ENCODE data around the gene JMJD1C.

DNA sequence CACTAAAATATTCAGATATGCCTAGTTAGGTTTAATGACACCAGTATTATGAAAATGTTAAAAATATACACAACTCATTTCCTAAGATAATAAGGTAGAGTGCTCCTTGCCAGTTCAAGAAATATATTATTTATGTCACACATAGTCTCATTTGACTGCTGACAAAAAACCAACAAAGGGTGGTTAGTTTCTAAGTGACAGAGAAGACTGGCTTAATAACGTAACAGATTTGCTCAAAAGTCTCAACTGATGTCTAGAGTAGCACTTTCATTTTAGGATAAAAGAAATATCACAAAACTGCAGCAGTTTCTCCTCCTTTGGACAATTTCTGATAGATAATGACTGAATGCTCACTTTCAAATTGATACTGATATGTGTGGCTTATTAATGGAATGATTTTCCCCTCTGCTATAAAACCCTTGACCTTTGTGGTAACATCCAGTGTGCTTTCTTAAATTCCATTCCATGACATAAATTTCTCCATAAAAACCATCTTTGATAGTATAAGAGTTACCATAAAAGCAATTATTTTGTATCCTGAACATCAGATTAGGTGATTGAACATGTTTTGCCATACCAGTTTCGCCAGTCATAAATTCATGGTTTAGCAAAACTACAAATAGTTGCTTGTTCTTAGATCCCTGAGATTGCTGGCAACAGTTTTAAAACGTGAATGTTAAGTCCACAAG, 238.4 kb downstream of the JMJD1C start:
- TF ChIP-seq ZFP36 (IDR thresholded peaks at IDR 0.05; ENCODE audit: borderline replicate concordance, partially characterized antibody) (no peak), ESRRA (IDR thresholded peaks at IDR 0.05; ENCODE audit: borderline replicate concordance, low read length) (no peak), KDM5A (IDR thresholded peaks at IDR 0.05) (no peak), KDM1A (IDR thresholded peaks at IDR 0.05; ENCODE audit: low read depth) (no peak), SREBF2 (IDR thresholded peaks at IDR 0.05) (no peak), EP300 (IDR thresholded peaks at IDR 0.05) (no peak), MAZ (IDR thresholded peaks at IDR 0.05; ENCODE audit: borderline replicate concordance, low read depth, low read length) (no peak), FOSL2 (IDR thresholded peaks at IDR 0.05) (no peak), FOSL2 (CRISPR knock-in tag; IDR thresholded peaks at IDR 0.05) (no peak)
- TF ChIP-seq, protein P1, sequence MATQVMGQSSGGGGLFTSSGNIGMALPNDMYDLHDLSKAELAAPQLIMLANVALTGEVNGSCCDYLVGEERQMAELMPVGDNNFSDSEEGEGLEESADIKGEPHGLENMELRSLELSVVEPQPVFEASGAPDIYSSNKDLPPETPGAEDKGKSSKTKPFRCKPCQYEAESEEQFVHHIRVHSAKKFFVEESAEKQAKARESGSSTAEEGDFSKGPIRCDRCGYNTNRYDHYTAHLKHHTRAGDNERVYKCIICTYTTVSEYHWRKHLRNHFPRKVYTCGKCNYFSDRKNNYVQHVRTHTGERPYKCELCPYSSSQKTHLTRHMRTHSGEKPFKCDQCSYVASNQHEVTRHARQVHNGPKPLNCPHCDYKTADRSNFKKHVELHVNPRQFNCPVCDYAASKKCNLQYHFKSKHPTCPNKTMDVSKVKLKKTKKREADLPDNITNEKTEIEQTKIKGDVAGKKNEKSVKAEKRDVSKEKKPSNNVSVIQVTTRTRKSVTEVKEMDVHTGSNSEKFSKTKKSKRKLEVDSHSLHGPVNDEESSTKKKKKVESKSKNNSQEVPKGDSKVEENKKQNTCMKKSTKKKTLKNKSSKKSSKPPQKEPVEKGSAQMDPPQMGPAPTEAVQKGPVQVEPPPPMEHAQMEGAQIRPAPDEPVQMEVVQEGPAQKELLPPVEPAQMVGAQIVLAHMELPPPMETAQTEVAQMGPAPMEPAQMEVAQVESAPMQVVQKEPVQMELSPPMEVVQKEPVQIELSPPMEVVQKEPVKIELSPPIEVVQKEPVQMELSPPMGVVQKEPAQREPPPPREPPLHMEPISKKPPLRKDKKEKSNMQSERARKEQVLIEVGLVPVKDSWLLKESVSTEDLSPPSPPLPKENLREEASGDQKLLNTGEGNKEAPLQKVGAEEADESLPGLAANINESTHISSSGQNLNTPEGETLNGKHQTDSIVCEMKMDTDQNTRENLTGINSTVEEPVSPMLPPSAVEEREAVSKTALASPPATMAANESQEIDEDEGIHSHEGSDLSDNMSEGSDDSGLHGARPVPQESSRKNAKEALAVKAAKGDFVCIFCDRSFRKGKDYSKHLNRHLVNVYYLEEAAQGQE (IDR thresholded peaks at IDR 0.05): no peak
- TF ChIP-seq, protein P2, sequence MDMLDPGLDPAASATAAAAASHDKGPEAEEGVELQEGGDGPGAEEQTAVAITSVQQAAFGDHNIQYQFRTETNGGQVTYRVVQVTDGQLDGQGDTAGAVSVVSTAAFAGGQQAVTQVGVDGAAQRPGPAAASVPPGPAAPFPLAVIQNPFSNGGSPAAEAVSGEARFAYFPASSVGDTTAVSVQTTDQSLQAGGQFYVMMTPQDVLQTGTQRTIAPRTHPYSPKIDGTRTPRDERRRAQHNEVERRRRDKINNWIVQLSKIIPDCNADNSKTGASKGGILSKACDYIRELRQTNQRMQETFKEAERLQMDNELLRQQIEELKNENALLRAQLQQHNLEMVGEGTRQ (IDR thresholded peaks at IDR 0.05): no peak
- TF ChIP-seq, protein P3, sequence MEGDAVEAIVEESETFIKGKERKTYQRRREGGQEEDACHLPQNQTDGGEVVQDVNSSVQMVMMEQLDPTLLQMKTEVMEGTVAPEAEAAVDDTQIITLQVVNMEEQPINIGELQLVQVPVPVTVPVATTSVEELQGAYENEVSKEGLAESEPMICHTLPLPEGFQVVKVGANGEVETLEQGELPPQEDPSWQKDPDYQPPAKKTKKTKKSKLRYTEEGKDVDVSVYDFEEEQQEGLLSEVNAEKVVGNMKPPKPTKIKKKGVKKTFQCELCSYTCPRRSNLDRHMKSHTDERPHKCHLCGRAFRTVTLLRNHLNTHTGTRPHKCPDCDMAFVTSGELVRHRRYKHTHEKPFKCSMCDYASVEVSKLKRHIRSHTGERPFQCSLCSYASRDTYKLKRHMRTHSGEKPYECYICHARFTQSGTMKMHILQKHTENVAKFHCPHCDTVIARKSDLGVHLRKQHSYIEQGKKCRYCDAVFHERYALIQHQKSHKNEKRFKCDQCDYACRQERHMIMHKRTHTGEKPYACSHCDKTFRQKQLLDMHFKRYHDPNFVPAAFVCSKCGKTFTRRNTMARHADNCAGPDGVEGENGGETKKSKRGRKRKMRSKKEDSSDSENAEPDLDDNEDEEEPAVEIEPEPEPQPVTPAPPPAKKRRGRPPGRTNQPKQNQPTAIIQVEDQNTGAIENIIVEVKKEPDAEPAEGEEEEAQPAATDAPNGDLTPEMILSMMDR (IDR thresholded peaks at IDR 0.05): no peak
- TF ChIP-seq, protein P4, sequence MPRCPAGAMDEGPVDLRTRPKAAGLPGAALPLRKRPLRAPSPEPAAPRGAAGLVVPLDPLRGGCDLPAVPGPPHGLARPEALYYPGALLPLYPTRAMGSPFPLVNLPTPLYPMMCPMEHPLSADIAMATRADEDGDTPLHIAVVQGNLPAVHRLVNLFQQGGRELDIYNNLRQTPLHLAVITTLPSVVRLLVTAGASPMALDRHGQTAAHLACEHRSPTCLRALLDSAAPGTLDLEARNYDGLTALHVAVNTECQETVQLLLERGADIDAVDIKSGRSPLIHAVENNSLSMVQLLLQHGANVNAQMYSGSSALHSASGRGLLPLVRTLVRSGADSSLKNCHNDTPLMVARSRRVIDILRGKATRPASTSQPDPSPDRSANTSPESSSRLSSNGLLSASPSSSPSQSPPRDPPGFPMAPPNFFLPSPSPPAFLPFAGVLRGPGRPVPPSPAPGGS (IDR thresholded peaks at IDR 0.05): no peak
- TF ChIP-seq, protein P5, sequence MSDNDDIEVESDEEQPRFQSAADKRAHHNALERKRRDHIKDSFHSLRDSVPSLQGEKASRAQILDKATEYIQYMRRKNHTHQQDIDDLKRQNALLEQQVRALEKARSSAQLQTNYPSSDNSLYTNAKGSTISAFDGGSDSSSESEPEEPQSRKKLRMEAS (IDR thresholded peaks at IDR 0.05): no peak
- TF ChIP-seq, protein P6, sequence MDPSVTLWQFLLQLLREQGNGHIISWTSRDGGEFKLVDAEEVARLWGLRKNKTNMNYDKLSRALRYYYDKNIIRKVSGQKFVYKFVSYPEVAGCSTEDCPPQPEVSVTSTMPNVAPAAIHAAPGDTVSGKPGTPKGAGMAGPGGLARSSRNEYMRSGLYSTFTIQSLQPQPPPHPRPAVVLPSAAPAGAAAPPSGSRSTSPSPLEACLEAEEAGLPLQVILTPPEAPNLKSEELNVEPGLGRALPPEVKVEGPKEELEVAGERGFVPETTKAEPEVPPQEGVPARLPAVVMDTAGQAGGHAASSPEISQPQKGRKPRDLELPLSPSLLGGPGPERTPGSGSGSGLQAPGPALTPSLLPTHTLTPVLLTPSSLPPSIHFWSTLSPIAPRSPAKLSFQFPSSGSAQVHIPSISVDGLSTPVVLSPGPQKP (IDR thresholded peaks at IDR 0.05; ENCODE audit: low read depth, low read length): no peak
